ENCODE results near the gene CAMK1G.

- TF ChIP-seq CTCF (IDR thresholded peaks at IDR 0.05) (no peak), POLR2A (IDR thresholded peaks at IDR 0.05) (no peak), EP300 (IDR thresholded peaks at IDR 0.05) (no peak)
These were observed 38.1 kb upstream of the CAMK1G start for GRCh38 chr1:209545423-209545822.
